Myocyte (in vitro differentiated cells): Measurements from ENCODE around the gene FBXL19. TPM values are rescaled to one million over a fixed set of nuclear protein-coding genes. Genes with fewer than 3 reads are reported as not detected.

ENCODE experiments used
- DNase-seq: peaks from one replicate; pipeline ENCODE4 v3.0.0-alpha.2; 2012; ENCODE audit warnings: low read depth
- total RNA-seq: library from RNA; depleted of rRNA; stranded (reverse); fragments of >200 nt; gene quantifications from 2 replicates; pipeline ENCODE4 v1.2.3, GENCODE V29; 2014

Gene FBXL19
- total RNA-seq, 1 donor from 2014 or later, result 11.6 TPM

DNA sequence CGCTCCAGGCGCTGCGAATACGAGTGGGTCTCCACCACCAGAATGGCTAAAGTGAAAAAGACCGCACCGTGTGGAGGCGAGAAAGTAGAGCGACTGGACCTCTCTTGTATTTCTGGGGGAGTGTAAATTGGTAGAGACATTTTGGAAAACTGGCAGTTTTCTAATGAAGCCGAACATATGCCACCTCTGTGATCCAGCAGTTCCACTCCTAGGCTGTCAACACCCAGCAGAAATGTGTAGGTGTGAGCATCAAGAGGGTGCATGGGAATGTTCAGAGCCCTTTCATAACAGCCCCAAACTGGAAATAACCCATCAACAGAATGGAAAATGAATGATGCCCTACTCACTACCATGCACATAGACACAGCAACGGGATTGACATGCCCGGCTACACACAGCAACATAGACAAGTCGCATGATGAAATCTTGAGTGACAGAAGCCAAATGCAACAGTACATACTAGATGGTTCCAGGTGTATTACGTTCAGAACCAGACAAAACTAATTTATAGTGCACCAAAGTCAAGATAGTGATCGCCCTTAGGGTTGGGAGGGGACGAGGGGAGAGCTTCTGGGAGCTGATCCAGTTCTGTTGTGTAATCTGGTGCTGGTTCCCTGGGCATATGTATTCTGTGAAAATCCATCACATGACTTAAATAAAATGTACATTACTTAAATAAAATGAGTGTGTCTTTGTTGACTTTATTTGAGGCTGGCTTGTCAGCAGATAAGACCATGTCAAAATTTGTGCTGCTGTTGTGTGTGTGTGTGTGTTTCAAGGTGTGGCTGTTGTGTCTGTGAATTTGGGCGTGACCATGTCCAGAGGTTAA, 28.6 kb upstream of the FBXL19 start:
- DNase-seq, result no peak

DNA sequence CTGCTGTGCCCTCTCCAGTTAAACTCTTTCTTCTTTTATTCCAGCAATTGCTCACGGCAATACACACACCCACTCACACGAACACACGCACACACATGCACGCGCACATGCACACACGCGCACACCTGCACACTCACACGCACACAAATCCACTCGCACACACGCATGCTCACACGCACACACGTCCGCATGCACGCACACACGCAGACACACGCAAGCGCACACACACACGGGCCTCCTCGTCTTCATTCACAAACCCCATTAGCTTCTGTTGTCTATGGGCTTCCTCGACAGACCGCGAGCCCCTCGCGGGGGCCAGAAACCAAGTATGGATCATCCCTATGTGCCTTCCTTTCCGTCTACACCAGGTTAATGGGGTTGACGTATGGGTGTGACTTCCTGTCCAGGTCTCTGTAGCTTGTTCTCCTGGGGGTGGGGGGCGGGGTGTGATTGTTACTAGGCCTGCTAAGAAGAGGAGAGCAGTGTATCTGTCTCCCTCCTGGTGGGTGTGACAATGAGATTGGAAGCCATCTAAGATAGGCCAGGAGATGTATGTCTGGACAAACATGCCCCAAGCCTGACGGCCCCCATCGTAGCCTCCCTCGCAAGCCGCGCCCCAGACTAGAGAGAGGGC, 27.6 kb upstream of the FBXL19 start:
- no peak for DNase-seq

DNA sequence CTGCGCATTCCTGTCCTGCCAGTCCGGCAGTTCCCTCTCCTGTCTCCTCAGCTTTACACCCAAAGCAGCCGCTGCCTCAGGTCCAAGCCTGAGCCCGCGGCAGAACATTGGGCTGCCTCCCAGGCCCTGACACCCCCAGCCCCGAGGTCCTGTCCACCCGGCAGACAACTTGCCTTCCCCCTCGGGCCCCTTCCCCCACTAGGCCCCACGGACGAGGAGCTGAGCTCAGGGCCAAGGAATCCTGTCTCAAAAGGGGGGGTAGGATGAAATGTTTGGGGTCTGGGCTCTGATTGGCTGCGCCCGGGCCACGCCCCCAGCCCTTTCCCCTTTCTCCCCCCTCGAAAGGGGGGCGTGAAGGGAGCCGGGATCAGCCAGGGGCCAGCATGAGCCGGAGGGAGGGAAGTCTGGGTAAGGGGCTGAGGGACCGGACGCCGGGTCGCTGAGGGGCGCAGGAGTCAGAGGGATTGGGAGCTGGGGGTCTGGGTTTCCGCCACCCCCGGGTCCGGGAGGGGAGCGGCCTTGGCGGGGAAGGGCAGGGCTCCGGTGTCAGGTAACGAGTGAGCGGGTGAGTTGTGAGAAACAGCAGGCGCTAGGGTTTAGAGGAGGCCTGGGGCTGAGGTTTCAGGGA, 27.0 kb upstream of the FBXL19 start, which contains the start of gene CTF1:
Gene CTF1, plus strand, starts transcription at position 354 of the 628 bp plus-strand sequence. Its CDS starts 30 bp downstream, at position 384.
- peak; percentile 88 for DNase-seq

GRCh38 chr16:30896889-30897733, 26.3 kb upstream of the FBXL19 start:
- peak; percentile 92 for DNase-seq

DNA sequence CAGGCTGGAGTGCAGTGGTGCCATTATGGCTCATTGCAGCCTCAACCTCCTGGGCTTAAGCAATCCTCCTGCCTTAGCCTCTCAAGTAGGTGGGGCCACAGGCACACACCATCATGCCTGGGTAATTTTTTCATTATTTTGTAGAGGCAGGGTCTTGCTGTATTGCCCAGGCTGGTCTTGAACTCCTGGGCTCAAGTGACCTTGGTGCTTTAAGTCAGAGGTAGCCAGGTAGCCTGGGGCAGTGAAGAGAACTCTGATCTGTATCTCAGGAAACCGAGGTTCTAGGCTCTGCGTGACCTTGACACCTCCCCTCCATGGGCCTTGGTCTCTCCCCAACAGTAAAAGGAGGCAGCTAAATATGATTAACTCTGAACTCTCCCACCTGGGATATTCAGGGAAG, 23.6 kb upstream of the FBXL19 start:
- DNase-seq, result no peak

GRCh38 chr16:30900588-30900987, 22.8 kb upstream of the FBXL19 start:
- no peak for DNase-seq

DNA sequence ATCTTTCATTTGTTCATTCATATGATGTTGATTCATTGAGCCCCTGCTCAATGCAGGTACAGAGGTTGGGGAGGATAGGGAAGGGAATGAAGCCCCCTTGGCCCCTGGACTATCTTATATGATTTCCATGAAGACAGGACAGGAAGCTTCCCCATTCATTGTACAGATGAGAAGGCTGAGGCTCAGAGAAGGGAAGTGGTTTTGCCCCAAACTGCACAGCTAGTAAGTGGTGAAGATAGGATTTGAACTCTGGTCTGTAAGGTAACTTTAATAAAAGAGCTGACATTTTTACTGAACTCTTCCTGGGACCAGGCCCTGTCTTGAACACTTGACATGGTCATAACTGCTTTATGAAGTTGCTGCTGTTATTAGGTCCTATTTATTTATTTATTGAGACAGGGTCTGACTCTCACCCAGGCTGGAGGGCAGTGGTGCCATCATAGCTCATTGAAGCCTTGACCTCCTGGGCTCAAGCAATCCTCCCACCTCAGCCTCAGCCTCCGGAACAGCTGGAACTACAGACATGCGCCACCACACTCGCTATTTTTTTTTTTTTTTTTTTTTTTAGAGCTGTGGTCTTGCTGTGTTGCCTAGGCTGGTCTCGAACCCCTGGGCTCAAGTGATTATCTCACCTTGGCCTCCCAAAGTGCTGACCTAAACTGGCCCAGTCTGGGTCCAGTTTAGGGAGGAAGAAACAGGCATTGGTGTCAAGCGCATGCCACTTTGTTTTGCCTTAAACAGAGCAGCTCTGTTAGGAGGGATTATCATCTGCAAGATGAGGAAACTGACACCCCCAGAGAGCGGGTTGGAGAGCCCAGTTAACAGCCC, 22.0 kb upstream of the FBXL19 start:
- no peak for DNase-seq

DNA sequence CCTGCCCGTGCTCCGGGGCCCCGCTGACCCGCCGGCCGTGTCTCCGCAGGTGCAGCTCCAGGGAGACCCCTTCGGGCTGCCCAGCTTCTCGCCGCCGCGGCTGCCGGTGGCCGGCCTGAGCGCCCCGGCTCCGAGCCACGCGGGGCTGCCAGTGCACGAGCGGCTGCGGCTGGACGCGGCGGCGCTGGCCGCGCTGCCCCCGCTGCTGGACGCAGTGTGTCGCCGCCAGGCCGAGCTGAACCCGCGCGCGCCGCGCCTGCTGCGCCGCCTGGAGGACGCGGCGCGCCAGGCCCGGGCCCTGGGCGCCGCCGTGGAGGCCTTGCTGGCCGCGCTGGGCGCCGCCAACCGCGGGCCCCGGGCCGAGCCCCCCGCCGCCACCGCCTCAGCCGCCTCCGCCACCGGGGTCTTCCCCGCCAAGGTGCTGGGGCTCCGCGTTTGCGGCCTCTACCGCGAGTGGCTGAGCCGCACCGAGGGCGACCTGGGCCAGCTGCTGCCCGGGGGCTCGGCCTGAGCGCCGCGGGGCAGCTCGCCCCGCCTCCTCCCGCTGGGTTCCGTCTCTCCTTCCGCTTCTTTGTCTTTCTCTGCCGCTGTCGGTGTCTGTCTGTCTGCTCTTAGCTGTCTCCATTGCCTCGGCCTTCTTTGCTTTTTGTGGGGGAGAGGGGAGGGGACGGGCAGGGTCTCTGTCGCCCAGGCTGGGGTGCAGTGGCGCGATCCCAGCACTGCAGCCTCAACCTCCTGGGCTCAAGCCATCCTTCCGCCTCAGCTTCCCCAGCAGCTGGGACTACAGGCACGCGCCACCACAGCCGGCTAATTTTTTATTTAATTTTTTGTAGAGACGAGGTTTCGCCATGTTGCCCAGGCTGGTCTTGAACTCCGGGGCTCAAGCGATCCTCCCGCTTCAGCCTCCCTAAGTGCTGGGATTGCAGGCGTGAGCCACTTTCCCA, 21.1 kb upstream of the FBXL19 start:
- peak; percentile 67 for DNase-seq

GRCh38 chr16:30903002-30903401, 20.4 kb upstream of the FBXL19 start:
- no peak for DNase-seq

DNA sequence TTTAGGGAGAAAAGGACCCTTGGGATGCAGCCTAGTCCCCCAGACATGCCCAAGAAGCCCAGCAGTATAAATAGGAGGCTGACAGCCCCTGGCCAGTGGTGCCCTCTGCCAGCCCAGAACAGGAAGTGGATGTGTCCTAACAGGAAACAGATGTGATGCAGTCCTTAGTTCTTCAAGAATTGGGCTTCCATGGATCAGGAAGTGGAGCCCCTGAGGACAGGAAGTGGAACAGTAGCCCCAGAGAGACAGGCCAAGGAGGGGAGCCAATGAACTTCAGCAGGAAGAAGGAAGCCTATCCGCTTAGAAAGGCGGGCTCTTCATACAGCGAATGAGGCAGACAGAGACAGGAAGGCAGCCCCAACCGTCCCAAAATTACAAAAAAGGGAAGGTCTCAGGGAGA, 19.8 kb upstream of the FBXL19 start:
- DNase-seq, result no peak

DNA sequence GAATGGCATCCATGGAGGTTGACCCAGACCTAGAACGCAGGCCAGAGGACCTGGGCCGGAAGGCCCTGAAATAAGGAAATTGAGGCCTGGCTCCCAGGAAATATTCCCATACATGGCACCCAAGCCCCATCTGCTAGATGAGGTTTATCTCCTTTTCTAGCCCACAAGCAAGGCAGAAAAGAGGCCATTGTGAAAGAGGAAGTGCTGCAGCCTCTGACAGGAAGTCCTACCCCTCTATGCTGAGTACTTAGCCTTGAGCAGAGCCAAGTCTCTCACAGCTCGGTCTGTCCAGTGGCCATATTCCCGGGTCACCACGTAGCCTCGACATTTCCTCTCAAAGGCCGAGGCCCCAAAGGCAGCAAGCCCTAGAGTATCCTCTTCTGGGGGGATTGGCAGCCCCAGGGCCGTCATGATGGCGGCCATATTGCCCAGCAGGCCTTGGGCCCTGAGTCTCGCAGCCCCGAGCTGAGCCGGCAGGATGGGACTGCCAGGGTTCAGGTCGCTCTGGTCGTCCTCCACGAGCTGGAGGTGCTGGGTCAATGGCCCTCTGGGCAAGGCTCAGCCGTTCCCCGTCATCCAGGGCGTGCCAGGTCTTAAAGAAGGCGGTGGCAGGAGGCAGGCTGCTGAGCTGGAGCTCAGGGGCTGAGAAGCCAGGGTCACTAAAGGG, 19.1 kb upstream of the FBXL19 start:
- no peak for DNase-seq

DNA sequence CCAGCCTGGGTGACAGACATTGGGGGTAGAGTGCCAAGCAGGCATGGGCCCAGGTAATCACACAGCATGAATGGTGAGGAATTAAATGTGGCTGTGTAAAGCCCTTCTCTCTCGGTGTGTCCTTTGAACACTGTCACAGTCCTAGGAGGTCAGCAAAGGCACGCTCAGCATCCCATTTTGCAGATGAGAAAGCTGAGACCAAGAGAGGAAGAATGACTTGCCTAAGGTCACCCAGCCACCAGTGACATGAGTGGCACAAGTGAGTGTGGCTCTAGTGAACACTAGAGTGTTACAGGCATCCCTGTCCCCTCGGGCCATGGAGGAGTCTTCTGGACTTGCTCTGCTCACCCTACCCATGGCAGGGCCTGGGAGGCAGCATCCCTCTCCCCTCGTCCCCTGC, 16.3 kb upstream of the FBXL19 start:
- DNase-seq, result no peak

GRCh38 chr16:30910427-30911029, 12.8 kb upstream of the FBXL19 start:
- no peak for DNase-seq

DNA sequence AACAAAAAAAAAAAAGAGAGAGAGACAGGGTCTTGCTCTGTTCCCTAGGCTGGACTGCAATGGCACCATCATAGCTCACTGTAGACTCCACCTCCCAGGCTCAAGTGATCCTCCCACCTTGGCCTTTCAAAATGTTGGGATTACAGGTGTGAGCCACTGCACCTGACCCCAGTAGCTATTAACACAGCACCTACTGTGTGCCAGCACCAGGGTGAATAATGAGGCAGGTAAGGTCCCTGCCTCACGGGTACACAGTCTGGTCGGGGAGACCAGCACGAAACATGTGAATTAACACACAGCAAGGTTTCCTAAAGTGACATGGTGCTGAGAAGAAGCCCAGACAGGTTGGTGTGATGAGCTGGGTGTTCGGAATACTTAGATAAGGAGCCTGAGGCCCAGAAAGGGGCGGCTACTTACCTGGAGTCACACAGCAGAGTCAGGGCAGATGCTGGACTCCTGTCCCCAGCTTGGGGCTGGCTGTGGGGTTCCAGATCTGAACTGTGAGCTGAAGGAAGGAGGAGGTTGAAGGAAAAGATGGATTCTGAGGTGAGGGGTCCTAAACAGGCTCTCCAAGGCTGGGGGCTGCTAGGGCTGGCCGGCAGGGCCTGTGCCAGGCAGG, 10.5 kb upstream of the FBXL19 start:
- no peak for DNase-seq

GRCh38 chr16:30914830-30915229, 8.5 kb upstream of the FBXL19 start:
- no peak for DNase-seq

GRCh38 chr16:30918614-30919013, 4.8 kb upstream of the FBXL19 start:
- DNase-seq, result no peak

GRCh38 chr16:30920891-30921290, 2.5 kb upstream of the FBXL19 start:
- no peak for DNase-seq

DNA sequence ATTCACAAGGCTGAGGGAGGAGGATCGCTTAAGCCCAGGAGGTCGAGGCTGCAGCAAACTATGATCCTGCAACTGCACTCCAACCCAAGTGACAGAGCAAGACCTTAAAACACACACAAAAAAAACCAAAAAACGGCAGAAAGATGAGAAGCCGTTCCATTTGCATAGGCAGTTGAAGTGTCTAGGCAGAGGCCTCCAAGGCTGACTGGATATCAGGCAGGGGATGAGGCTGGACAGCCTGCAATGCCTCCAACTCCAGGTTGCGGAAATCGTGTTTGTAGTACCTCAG, 2.0 kb upstream of the FBXL19 start:
- DNase-seq, result no peak
